Vagina (tissue), 2 donors: ENCODE results near the gene RADIL. TPM values are rescaled to one million over a fixed set of nuclear protein-coding genes. Genes with fewer than 3 reads are reported as not detected.

Source experiments
- DNase-seq, 2 donors: peaks; one replicate each; pipeline ENCODE4 v3.0.0-alpha.2; 2017; ENCODE audit errors: extremely low spot score in 2 of 2
- H3K27ac ChIP-seq: fragments of 200-600 bp; sonication (generic); one replicate; pipeline ENCODE4 v1.5.1; 2019
- H3K27me3 ChIP-seq: fragments of 200-600 bp; sonication (generic); one replicate; pipeline ENCODE4 v1.5.1; 2019
- H3K36me3 ChIP-seq, 2 donors: fragments of 200-600 bp; sonication (generic); one replicate each; pipeline ENCODE4 v1.5.1; 2017 to 2019
- H3K4me1 ChIP-seq: fragments of 200-600 bp; sonication (generic); one replicate; pipeline ENCODE4 v1.5.1; 2019
- H3K4me3 ChIP-seq, 2 donors: fragments of 200-600 bp; sonication (generic); 1 replicate in 1 of 2; 2 replicates in 1 of 2; pipeline ENCODE4 v1.5.1; 2016 to 2019
- H3K9me3 ChIP-seq: fragments of 200-600 bp; sonication (generic); one replicate; pipeline ENCODE4 v1.5.1; 2019
- CTCF ChIP-seq, 3 experiments: fragments of 450-650 bp in 2 of 3; fragments of 200-600 bp in 1 of 3; sonication (generic) in 1 of 3; IDR thresholded peaks; one replicate each; pipeline ENCODE4 v1.5.1; 2017 to 2019; ENCODE audit warnings: antibody characterized with exemption in 3 of 3, mild to moderate bottlenecking in 2 of 3, moderate library complexity in 2 of 3
- POLR2A ChIP-seq, 2 donors: fragments of 450-650 bp; IDR thresholded peaks; one replicate each; pipeline ENCODE4 v1.6.1; 2017; ENCODE audit warnings: antibody characterized with exemption in 2 of 2, mild to moderate bottlenecking in 2 of 2, moderate library complexity in 2 of 2
- POLR2AphosphoS5 ChIP-seq, 2 donors: sonication (generic); formaldehyde crosslinking; IDR thresholded peaks; one replicate each; pipeline ENCODE4 v1.9.0; 2017; ENCODE audit warnings: antibody characterized with exemption in 2 of 2, mild to moderate bottlenecking in 2 of 2, low read depth in 1 of 2; ENCODE audit not compliant: insufficient read depth in 1 of 2
- intact Hi-C: fragments of 100-400 bp; cut with DNase I; formaldehyde crosslinking; loops from one replicate; pipeline ENCODE4 v1.15.1; 2023
- total RNA-seq: library from RNA; depleted of rRNA; stranded (reverse); fragments of >200 nt; gene quantifications from one replicate; pipeline ENCODE4 v1.2.3, GENCODE V29; 2016

RADIL gene
- total RNA-seq, 1 donor from 2014 or later, result 16.5 TPM

GRCh38 chr7:4851459-4852422 is 31.8 kb downstream of the RADIL start:
- no peaks in the 10 kb centered on the region for H3K27me3 ChIP-seq
- no peak overlapping the region for H3K4me3 ChIP-seq
- no peaks in the 10 kb centered on the region for H3K4me1 ChIP-seq
- H3K9me3 ChIP-seq, result no peaks in the 10 kb centered on the region
- H3K36me3 ChIP-seq, result no peaks in the 10 kb centered on the region
- intact Hi-C loops, result no loop called here
- TF ChIP-seq POLR2AphosphoS5 (IDR thresholded peaks at IDR 0.05; ENCODE audit: insufficient read depth in 1 of 2, low read depth in 1 of 2), result no peak
- no peak for TF ChIP-seq CTCF (IDR thresholded peaks at IDR 0.05)
- no peak for TF ChIP-seq POLR2A (IDR thresholded peaks at IDR 0.05)
- H3K27ac ChIP-seq, result no peak overlapping the region
- no peak for DNase-seq

GRCh38 chr7:4850262-4850795 is 33.2 kb downstream of the RADIL start:
- Histone ChIP-seq H3K36me3 (no peaks in the 10 kb centered on the region), H3K4me1 (no peaks in the 10 kb centered on the region), H3K27ac (no peak overlapping the region), H3K27me3 (no peaks in the 10 kb centered on the region), H3K4me3 (no peak overlapping the region), H3K9me3 (no peaks in the 10 kb centered on the region)
- intact Hi-C loops, result no loop called here
- no peak for DNase-seq
- TF ChIP-seq POLR2AphosphoS5 (IDR thresholded peaks at IDR 0.05; ENCODE audit: insufficient read depth in 1 of 2, low read depth in 1 of 2) (no peak), CTCF (IDR thresholded peaks at IDR 0.05) (no peak), POLR2A (IDR thresholded peaks at IDR 0.05) (no peak)

GRCh38 chr7:4849390-4849789 is 34.1 kb downstream of the RADIL start:
- TF ChIP-seq POLR2AphosphoS5 (IDR thresholded peaks at IDR 0.05; ENCODE audit: insufficient read depth in 1 of 2, low read depth in 1 of 2), result no peak
- TF ChIP-seq CTCF (IDR thresholded peaks at IDR 0.05), result no peak
- no peak for TF ChIP-seq POLR2A (IDR thresholded peaks at IDR 0.05)
- no peaks in the 10 kb centered on the region for H3K9me3 ChIP-seq
- no peak overlapping the region for H3K27ac ChIP-seq
- H3K27me3 ChIP-seq, result no peaks in the 10 kb centered on the region
- DNase-seq, result no peak
- no peak overlapping the region for H3K4me3 ChIP-seq
- H3K4me1 ChIP-seq, result no peaks in the 10 kb centered on the region
- H3K36me3 ChIP-seq, result no peaks in the 10 kb centered on the region
- intact Hi-C loops, result no loop called here

GRCh38 chr7:4845740-4846142 is 37.8 kb downstream of the RADIL start:
- Histone ChIP-seq H3K9me3 (no peaks in the 10 kb centered on the region), H3K36me3 (no peaks in the 10 kb centered on the region), H3K27me3 (no peaks in the 10 kb centered on the region), H3K4me3 (no peak overlapping the region), H3K4me1 (peaks cover 12% of the 10 kb centered on the region), H3K27ac (no peak overlapping the region)
- intact Hi-C loops, result no loop called here
- no peak for DNase-seq
- TF ChIP-seq CTCF (IDR thresholded peaks at IDR 0.05) (peak in 1 of 3 experiments; percentile 14), POLR2A (IDR thresholded peaks at IDR 0.05) (no peak)
